PC-3 (cell line): ENCODE measurements around the gene SLC25A26. TPM values are rescaled to one million over a fixed set of nuclear protein-coding genes. Genes with fewer than 3 reads are reported as not detected.

Source experiments
- ATAC-seq: fragments of 200-7000 bp; cut with Tn5 transposase; 2 replicates; pipeline ENCODE4 v1.9.1; 2020; ENCODE audit warnings: mild to moderate bottlenecking, moderate library complexity
- BruUV-seq: library from RNA; stranded (reverse); fragments of 400-500 nt; replicated peaks from 2 replicates; lab custom pipeline; 2021; lab: Mats Ljungman, UMichigan
- CTCF ChIA-PET: fragments of 300-600 bp; sonication (Branson Sonifier 250); formaldehyde crosslinking; loops from one replicate; lab custom pipeline; 2022; ENCODE audit warnings: antibody characterized with exemption; lab: Charles Lee
- POLR2A ChIA-PET: fragments of 300-600 bp; sonication (Branson Sonifier 250); formaldehyde crosslinking; loops from one replicate; lab custom pipeline; 2022; ENCODE audit warnings: antibody characterized with exemption; ENCODE audit not compliant: unreplicated experiment; lab: Charles Lee
- DNase-seq: peaks from one replicate; pipeline ENCODE4 v3.0.0-alpha.2; 2015
- H2AFZ ChIP-seq: fragments of 300-600 bp; sonication (generic); 2 replicates; pipeline ENCODE4 v1.6.0; 2016; ENCODE audit warnings: antibody characterized with exemption, low read length
- H3F3A ChIP-seq: fragments of 300-600 bp; sonication (generic); one replicate; pipeline ENCODE4 v1.6.0; 2017; ENCODE audit warnings: antibody characterized with exemption, low read length, control low read depth, mild to moderate bottlenecking; ENCODE audit not compliant: unreplicated experiment
- H3K27ac ChIP-seq: fragments of 300-600 bp; sonication (generic); 2 replicates; pipeline ENCODE4 v1.5.1; 2016; ENCODE audit warnings: mild to moderate bottlenecking, low read length
- H3K27me3 ChIP-seq: fragments of 300-600 bp; sonication (generic); 2 replicates; pipeline ENCODE4 v1.6.1; 2016; ENCODE audit warnings: low read length, mixed read lengths
- H3K36me3 ChIP-seq: fragments of 300-600 bp; sonication (generic); 2 replicates; pipeline ENCODE4 v1.6.1; 2016; ENCODE audit warnings: low read depth, mixed run types, low read length, mixed read lengths
- H3K4me1 ChIP-seq: fragments of 300-600 bp; sonication (generic); 2 replicates; pipeline ENCODE4 v1.5.1; 2016; ENCODE audit warnings: low read length; ENCODE audit not compliant: insufficient read depth
- H3K4me2 ChIP-seq: fragments of 300-600 bp; sonication (generic); 2 replicates; pipeline ENCODE4 v1.6.0; 2016; ENCODE audit warnings: low read length
- H3K4me3 ChIP-seq: fragments of 300-600 bp; sonication (generic); 2 replicates; pipeline ENCODE4 v1.5.1; 2016; ENCODE audit warnings: mild to moderate bottlenecking, low read length, mixed read lengths
- H3K79me2 ChIP-seq: fragments of 300-600 bp; sonication (generic); 2 replicates; pipeline ENCODE4 v1.6.1; 2017; ENCODE audit warnings: low read length, mixed read lengths
- H3K9ac ChIP-seq: fragments of 300-600 bp; sonication (generic); 2 replicates; pipeline ENCODE4 v1.6.0; 2016; ENCODE audit warnings: mild to moderate bottlenecking, low read length
- H3K9me2 ChIP-seq: fragments of 300-600 bp; sonication (generic); replicated peaks from 2 replicates; pipeline ENCODE4 v1.6.1; 2016; ENCODE audit warnings: mixed run types, low read length, mixed read lengths
- H3K9me3 ChIP-seq: fragments of 300-600 bp; sonication (generic); 2 replicates; pipeline ENCODE4 v1.6.1; 2016; ENCODE audit warnings: low read length, mixed read lengths
- H4K20me1 ChIP-seq: fragments of 300-600 bp; sonication (generic); 2 replicates; pipeline ENCODE4 v1.6.1; 2016; ENCODE audit warnings: low read length, mixed read lengths
- CTCF ChIP-seq: fragments of 300-600 bp; sonication (generic); conservative IDR thresholded peaks from 2 replicates; pipeline ENCODE4 v1.5.1; 2017; ENCODE audit warnings: antibody characterized with exemption, low read depth, mild to moderate bottlenecking, low read length
- EZH2 ChIP-seq: fragments of 300-600 bp; sonication (generic); IDR thresholded peaks from one replicate; pipeline ENCODE4 v1.6.1; 2017; ENCODE audit warnings: antibody characterized with exemption, mild to moderate bottlenecking, low read length; ENCODE audit not compliant: unreplicated experiment
- EZH2phosphoT487 ChIP-seq: fragments of 300-600 bp; sonication (generic); IDR thresholded peaks from 2 replicates; pipeline ENCODE4 v1.6.1; 2018; ENCODE audit warnings: mild to moderate bottlenecking, antibody characterized with exemption, low read length, borderline replicate concordance
- intact Hi-C: fragments of 100-400 bp; cut with micrococcal nuclease; formaldehyde crosslinking; loops from 2 replicates; pipeline ENCODE4 v1.9.0; 2023
- total RNA-seq: library from RNA; depleted of rRNA; stranded (reverse); fragments of >200 nt; gene quantifications from 2 replicates; pipeline ENCODE4 v1.2.3, GENCODE V29; 2014

The SLC25A26 gene
- total RNA-seq, 1 experiment from 2014 or later, result 7.9 TPM

GRCh38 chr3:66199089-66199473 lies 21.7 kb upstream of the SLC25A26 start:
- POLR2A ChIA-PET, result no interaction called here

GRCh38 chr3:66200147-66200546 lies 20.7 kb upstream of the SLC25A26 start:
- ATAC-seq (no peak), DNase-seq (no peak)
- TF ChIP-seq EZH2, result no peak
- no peak for TF ChIP-seq CTCF
- no peak for TF ChIP-seq EZH2phosphoT487
- Histone ChIP-seq H3K36me3 (no peaks in the 10 kb centered on the region), H3K27me3 (no peaks in the 10 kb centered on the region), H3K9me3 (no peaks in the 10 kb centered on the region), H4K20me1 (no peaks in the 10 kb centered on the region), H3K27ac (no peak overlapping the region), H3K79me2 (no peaks in the 10 kb centered on the region), H3K4me1 (no peaks in the 10 kb centered on the region), H3K4me2 (no peak overlapping the region), H2AFZ (no peak overlapping the region), H3K4me3 (no peak overlapping the region), H3K9me2 (no peaks in the 10 kb centered on the region), H3K9ac (no peak overlapping the region), H3F3A (no peaks in the 10 kb centered on the region)
- ChIA-PET CTCF (no interaction called here), POLR2A (no interaction called here)
- no TSS peak for BruUV-seq
- intact Hi-C loops, result no loop called here

More at GRCh38 chr3:66199089-66199473, 21.7 kb upstream of the SLC25A26 start:
- Histone ChIP-seq H2AFZ (no peak overlapping the region), H3K79me2 (no peaks in the 10 kb centered on the region), H3K27ac (no peak overlapping the region), H3K9ac (no peak overlapping the region), H4K20me1 (no peaks in the 10 kb centered on the region), H3K4me1 (no peaks in the 10 kb centered on the region), H3K4me2 (no peak overlapping the region), H3K36me3 (no peaks in the 10 kb centered on the region), H3K27me3 (no peaks in the 10 kb centered on the region), H3K4me3 (no peak overlapping the region), H3K9me2 (no peaks in the 10 kb centered on the region), H3F3A (no peaks in the 10 kb centered on the region), H3K9me3 (no peaks in the 10 kb centered on the region)
- DNase-seq, result no peak
- no peak for TF ChIP-seq EZH2phosphoT487
- no peak for TF ChIP-seq EZH2
- TF ChIP-seq CTCF, result no peak
- BruUV-seq, result no TSS peak
- CTCF ChIA-PET, result no interaction called here
- intact Hi-C loops, result loop anchor here (5.0 kb wide), 2 partner anchors 162 to 412 kb away; partner anchors contain the start of gene MAGI1
- ATAC-seq, result no peak

GRCh38 chr3:66200786-66201185 lies 20.0 kb upstream of the SLC25A26 start:
- ChIA-PET POLR2A (no interaction called here), CTCF (no interaction called here)
- no peaks in the 10 kb centered on the region for H3K4me1 ChIP-seq

More at GRCh38 chr3:66200786-66201185, 20.0 kb upstream of the SLC25A26 start:
- no peaks in the 10 kb centered on the region for H3K9me3 ChIP-seq
- no peak overlapping the region for H2AFZ ChIP-seq
- no peak overlapping the region for H3K4me3 ChIP-seq
- no peak overlapping the region for H3K27ac ChIP-seq
- no TSS peak for BruUV-seq
- H3K79me2 ChIP-seq, result no peaks in the 10 kb centered on the region
- no peaks in the 10 kb centered on the region for H4K20me1 ChIP-seq
- H3K36me3 ChIP-seq, result no peaks in the 10 kb centered on the region
- intact Hi-C loops, result no loop called here
- ATAC-seq, result no peak
- no peak overlapping the region for H3K9ac ChIP-seq
- H3K9me2 ChIP-seq, result no peaks in the 10 kb centered on the region
- H3K27me3 ChIP-seq, result no peaks in the 10 kb centered on the region
- H3F3A ChIP-seq, result no peaks in the 10 kb centered on the region
- H3K4me2 ChIP-seq, result no peak overlapping the region
- DNase-seq, result no peak
- TF ChIP-seq EZH2phosphoT487 (no peak), EZH2 (no peak), CTCF (no peak)
